Measurements from ENCODE around the gene SLF1.
A peak's percentile ranks its signal among the peaks of the same experiment; 100 is the strongest.

Gene SLF1

DNA sequence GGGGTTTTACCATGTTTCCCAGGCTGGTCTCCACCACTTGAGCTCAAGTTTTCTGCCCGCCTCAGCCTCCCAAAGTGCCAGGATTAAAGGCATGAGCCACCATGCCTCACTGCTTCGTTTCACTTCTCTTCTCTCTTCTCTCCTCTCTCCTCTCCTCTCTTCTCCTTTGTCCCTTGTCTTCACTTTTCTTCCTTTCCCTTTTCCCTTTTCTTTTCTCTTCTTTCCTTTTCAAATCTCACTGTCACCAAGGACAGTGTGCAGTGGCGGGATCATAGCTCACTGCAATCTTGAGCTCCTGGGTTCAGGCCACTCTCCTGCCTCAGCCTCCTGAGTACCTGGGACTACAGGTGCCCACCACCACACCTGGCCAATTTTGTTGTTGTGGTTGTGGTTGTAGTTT lies 49.5 kb downstream of the SLF1 start:
- Histone ChIP-seq H3K4me1 (ENCODE audit: control insufficient read depth, insufficient read depth, low read length) (peaks cover 10% of the 10 kb centered on the region), H3K36me3 (ENCODE audit: control insufficient read depth, insufficient read depth, low read length, severe bottlenecking) (peaks cover 5% of the 10 kb centered on the region), H3K27me3 (replicated peaks; ENCODE audit: control insufficient read depth, insufficient read depth, low read length) (no peaks in the 10 kb centered on the region), H3K9ac (ENCODE audit: low read length) (no peak overlapping the region), H3K4me3 (ENCODE audit: low read length) (no peak overlapping the region), H3K9me3 (ENCODE audit: control insufficient read depth, low read length) (no peaks in the 10 kb centered on the region)
- DNase-seq (ENCODE audit: low read depth): no peak

DNA sequence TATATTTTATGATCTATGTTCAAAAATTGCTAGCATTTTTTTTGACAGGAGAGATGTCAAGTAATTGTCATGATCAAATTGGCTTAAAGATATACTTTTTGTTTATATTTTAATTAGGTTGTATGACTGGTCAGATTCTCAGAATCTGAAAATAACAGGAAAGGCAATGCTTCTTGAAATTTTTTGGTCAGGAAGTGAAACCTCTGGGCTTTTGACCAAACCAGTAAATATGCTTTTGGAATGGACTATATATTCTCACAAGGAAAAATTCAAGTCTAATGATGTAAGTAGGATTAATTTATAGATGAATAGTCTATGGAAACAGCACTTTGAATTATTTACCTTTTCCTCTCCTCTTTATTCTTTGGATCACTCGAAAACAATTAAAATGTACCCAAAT lies 52.3 kb downstream of the SLF1 start:
- Histone ChIP-seq H3K27me3 (replicated peaks; ENCODE audit: control insufficient read depth, insufficient read depth, low read length) (no peaks in the 10 kb centered on the region), H3K9ac (ENCODE audit: low read length) (no peak overlapping the region), H3K4me3 (ENCODE audit: low read length) (no peak overlapping the region), H3K9me3 (ENCODE audit: control insufficient read depth, low read length) (no peaks in the 10 kb centered on the region), H3K36me3 (ENCODE audit: control insufficient read depth, insufficient read depth, low read length, severe bottlenecking) (no peaks in the 10 kb centered on the region), H3K4me1 (ENCODE audit: control insufficient read depth, insufficient read depth, low read length) (peaks cover 10% of the 10 kb centered on the region)
- DNase-seq (ENCODE audit: low read depth): peak; percentile 22

DNA sequence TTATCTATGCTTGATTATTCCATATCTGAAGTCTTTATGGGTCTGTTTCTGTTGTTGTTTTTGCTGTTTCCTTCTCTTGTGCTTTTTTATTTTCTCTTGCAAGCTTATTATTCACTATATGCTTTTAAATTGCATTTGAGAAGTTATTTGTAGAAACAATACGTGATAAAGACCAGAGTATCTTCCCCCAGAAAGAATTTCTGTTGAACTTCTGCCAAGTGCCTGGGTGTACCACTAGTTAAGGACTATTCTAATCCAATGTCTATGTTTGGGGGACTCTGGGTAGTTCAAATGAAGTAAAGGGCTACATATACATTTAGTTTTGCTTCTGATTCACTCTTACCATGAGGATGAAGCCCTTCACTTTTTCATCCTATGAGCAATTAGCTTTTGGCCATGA lies 54.3 kb downstream of the SLF1 start:
- H3K27me3 ChIP-seq (replicated peaks; ENCODE audit: control insufficient read depth, insufficient read depth, low read length): no peaks in the 10 kb centered on the region
- no peaks in the 10 kb centered on the region for H3K9me3 ChIP-seq (ENCODE audit: control insufficient read depth, low read length)
- H3K9ac ChIP-seq (ENCODE audit: low read length): no peak overlapping the region
- peaks cover 6% of the 10 kb centered on the region for H3K36me3 ChIP-seq (ENCODE audit: control insufficient read depth, insufficient read depth, low read length, severe bottlenecking)
- peak; percentile 12 for DNase-seq (ENCODE audit: low read depth)
- peaks cover 10% of the 10 kb centered on the region for H3K4me1 ChIP-seq (ENCODE audit: control insufficient read depth, insufficient read depth, low read length)
- H3K4me3 ChIP-seq (ENCODE audit: low read length): no peak overlapping the region

DNA sequence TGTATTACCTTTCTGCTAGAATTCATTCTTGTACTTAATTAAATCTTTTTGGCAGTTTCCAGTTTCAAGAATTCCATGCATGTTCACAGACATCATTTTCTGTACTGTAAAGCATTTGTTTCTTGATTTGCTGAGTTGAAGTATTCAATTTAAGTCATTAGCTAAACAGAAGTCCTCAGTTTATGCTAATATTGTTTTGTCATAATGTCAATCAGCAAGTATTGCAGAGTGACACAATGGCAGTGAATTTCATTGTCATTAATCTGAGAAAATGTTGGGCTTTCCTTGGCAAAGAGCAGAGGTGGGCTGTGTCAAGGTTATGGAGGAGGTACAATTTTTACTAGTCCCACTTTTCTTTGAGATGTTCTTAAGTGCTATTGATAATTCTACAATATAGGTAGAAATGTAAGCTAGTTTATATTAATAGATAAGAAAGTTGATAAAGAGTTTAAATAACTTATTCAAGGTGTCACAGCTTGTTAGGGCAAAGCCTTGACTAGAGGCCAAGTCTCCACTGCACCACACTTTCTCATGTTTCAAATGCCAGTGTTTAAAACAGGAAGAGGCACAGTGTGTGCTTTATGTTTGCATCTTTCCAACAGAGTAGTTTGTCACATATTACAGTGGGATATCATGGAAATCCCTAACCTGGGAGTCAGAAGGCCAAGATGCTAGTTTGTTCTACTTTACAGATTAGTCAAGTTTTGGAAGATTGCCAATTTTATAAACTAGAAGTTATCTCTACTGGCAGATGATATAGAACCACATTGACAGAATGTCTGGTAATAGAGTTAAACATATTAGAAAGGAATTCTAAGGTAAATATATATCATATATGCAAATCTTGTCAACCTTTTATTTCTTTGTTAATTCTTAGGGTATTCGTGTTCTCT lies 56.3 kb downstream of the SLF1 start:
- DNase-seq (ENCODE audit: low read depth): peak; percentile 23
- no peaks in the 10 kb centered on the region for H3K27me3 ChIP-seq (replicated peaks; ENCODE audit: control insufficient read depth, insufficient read depth, low read length)
- H3K4me1 ChIP-seq (ENCODE audit: control insufficient read depth, insufficient read depth, low read length): peaks cover 10% of the 10 kb centered on the region

DNA sequence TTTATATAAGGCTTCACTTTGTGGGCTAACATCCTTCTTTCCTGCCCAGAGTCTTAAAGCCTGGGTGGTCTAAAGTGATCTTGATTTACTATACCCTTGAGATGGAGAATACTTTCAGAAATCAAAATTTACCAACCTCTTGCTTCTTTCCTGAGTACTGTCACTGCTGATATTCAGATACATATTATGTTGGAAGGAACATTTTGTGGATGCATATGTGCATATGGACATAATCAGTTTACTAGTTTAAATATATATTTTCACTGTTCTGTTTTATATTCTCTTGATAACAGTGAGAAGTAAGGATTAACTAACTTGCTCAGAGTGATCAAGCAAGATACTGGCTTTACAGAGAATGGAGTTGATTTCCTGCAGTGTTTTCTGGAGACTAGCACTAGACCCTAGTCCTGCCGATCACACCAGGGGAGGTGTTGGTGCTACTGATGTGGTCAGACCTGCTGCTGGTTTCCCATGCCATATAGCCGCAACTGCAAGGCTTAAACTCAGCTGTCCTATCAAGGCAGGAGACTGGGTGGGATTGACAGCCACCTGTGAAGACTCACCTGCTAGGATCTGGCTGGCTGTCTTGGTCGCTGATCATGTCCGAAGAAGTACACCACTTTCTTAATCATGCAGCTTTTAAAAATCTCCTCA lies 57.6 kb downstream of the SLF1 start:
- Histone ChIP-seq H3K27me3 (replicated peaks; ENCODE audit: control insufficient read depth, insufficient read depth, low read length) (no peaks in the 10 kb centered on the region), H3K9me3 (ENCODE audit: control insufficient read depth, low read length) (no peaks in the 10 kb centered on the region), H3K4me1 (ENCODE audit: control insufficient read depth, insufficient read depth, low read length) (peaks cover 10% of the 10 kb centered on the region), H3K4me3 (ENCODE audit: low read length) (no peak overlapping the region), H3K9ac (ENCODE audit: low read length) (no peak overlapping the region), H3K36me3 (ENCODE audit: control insufficient read depth, insufficient read depth, low read length, severe bottlenecking) (peaks cover 6% of the 10 kb centered on the region)
- no peak for DNase-seq (ENCODE audit: low read depth)

More for the DNA sequence above, 56.3 kb downstream of the SLF1 start:
- H3K9me3 ChIP-seq (ENCODE audit: control insufficient read depth, low read length): no peaks in the 10 kb centered on the region
- H3K9ac ChIP-seq (ENCODE audit: low read length): no peak overlapping the region
- H3K4me3 ChIP-seq (ENCODE audit: low read length): no peak overlapping the region
- peaks cover 6% of the 10 kb centered on the region for H3K36me3 ChIP-seq (ENCODE audit: control insufficient read depth, insufficient read depth, low read length, severe bottlenecking)

DNA sequence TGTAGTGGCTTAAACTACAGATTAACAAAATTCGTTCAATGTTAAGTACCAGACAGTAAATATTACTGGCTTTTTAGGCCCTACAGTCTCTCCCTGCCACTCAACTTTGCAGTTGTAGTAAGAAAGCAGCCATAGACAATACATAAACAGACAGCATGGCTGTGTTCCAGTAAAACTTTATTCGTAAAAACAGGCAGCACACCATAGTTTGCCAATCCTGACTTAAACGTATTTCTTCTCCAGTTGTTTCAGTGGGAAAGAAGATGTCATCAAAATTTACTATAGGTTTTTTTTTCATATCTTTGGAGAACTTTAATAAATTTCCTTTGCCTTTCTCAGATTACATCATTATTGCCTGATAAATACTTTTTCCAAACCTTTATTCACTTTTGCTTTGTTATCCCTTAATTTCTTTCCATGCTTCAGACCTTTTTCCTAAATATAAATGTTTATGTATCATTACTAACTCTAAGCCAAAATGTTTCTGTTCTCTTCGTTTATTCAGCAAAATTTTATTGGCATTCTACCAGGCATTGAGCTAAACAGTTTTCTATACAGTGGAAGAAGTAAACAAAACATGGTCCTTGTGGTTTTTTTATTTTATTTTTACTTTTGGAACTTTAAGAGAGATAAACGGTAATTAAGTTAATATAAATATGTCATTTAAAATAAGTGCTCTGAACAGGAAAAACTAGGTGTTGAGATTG lies 64.5 kb downstream of the SLF1 start:
- Histone ChIP-seq H3K36me3 (ENCODE audit: control insufficient read depth, insufficient read depth, low read length, severe bottlenecking) (peaks cover 6% of the 10 kb centered on the region), H3K9me3 (ENCODE audit: control insufficient read depth, low read length) (no peaks in the 10 kb centered on the region), H3K9ac (ENCODE audit: low read length) (no peak overlapping the region), H3K27me3 (replicated peaks; ENCODE audit: control insufficient read depth, insufficient read depth, low read length) (no peaks in the 10 kb centered on the region), H3K4me3 (ENCODE audit: low read length) (no peak overlapping the region), H3K4me1 (ENCODE audit: control insufficient read depth, insufficient read depth, low read length) (no peaks in the 10 kb centered on the region)
- DNase-seq (ENCODE audit: low read depth): no peak

DNA sequence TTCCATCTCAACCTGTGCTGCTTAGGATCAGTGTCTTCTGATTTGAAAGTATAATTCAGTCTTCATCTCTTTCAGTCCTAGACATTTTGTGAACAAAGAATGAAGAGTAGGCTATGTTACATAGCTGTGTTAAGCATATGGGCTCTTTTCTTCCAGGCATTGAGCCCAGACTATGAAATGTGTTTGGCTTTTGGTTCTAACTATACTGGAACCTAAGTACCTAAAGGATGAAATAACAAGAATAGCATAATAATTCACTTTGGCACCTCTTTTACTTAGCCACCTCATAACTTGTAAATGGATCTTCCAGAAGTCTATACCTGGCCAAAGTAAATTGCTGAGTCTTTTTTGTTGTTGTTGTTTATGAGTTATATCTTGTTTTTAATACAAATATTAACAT lies 71.4 kb downstream of the SLF1 start:
- Histone ChIP-seq H3K9me3 (ENCODE audit: control insufficient read depth, low read length) (no peaks in the 10 kb centered on the region), H3K4me1 (ENCODE audit: control insufficient read depth, insufficient read depth, low read length) (peaks cover 27% of the 10 kb centered on the region), H3K36me3 (ENCODE audit: control insufficient read depth, insufficient read depth, low read length, severe bottlenecking) (peaks cover 6% of the 10 kb centered on the region), H3K9ac (ENCODE audit: low read length) (no peak overlapping the region), H3K27me3 (replicated peaks; ENCODE audit: control insufficient read depth, insufficient read depth, low read length) (no peaks in the 10 kb centered on the region), H3K4me3 (ENCODE audit: low read length) (no peak overlapping the region)
- DNase-seq (ENCODE audit: low read depth): no peak

DNA sequence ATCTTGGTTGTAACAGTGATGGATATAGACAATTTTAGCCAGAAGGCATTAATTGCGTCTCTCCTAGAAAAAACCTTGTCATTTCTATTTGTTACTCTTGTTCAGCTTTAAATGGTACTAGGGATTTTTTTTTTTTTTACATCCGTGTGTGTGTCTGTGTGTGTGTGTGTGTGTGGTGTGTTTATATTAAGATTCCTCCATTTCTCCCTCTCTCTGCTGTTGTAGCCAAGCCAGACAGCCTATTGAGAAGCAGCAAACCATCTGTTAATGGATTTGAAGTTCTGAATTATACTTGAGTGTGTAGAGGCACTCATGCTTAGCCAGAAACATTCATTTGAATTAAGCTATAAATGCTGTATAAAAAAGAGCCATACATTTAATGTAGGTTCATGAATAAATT lies 72.3 kb downstream of the SLF1 start:
- no peak for DNase-seq (ENCODE audit: low read depth)
- Histone ChIP-seq H3K9ac (ENCODE audit: low read length) (no peak overlapping the region), H3K36me3 (ENCODE audit: control insufficient read depth, insufficient read depth, low read length, severe bottlenecking) (peaks cover 6% of the 10 kb centered on the region), H3K9me3 (ENCODE audit: control insufficient read depth, low read length) (no peaks in the 10 kb centered on the region), H3K4me3 (ENCODE audit: low read length) (no peak overlapping the region), H3K4me1 (ENCODE audit: control insufficient read depth, insufficient read depth, low read length) (peaks cover 32% of the 10 kb centered on the region), H3K27me3 (replicated peaks; ENCODE audit: control insufficient read depth, insufficient read depth, low read length) (no peaks in the 10 kb centered on the region)

DNA sequence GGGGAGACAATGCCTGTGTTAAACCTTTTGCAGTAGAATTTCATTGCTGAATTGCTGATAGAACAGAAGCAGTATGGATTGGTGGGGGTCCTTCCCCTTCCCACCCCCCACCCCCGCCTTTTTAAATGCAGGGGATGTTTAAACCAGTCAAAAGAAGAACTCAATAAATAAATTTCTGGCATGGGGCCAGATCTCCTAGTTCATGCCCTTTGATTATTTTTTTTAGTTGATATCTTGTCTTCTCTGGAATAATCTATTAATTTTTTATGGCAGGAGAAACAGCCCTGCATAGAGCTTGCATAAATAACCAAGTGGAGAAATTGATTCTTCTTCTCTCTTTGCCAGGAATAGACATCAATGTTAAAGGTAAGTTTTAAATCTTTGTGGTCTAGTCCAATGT lies 72.8 kb downstream of the SLF1 start:
- no peak overlapping the region for H3K4me3 ChIP-seq (ENCODE audit: low read length)
- H3K4me1 ChIP-seq (ENCODE audit: control insufficient read depth, insufficient read depth, low read length): peaks cover 32% of the 10 kb centered on the region
- no peaks in the 10 kb centered on the region for H3K9me3 ChIP-seq (ENCODE audit: control insufficient read depth, low read length)
- no peak for DNase-seq (ENCODE audit: low read depth)
- no peaks in the 10 kb centered on the region for H3K27me3 ChIP-seq (replicated peaks; ENCODE audit: control insufficient read depth, insufficient read depth, low read length)
- H3K36me3 ChIP-seq (ENCODE audit: control insufficient read depth, insufficient read depth, low read length, severe bottlenecking): peaks cover 6% of the 10 kb centered on the region
- no peak overlapping the region for H3K9ac ChIP-seq (ENCODE audit: low read length)

DNA sequence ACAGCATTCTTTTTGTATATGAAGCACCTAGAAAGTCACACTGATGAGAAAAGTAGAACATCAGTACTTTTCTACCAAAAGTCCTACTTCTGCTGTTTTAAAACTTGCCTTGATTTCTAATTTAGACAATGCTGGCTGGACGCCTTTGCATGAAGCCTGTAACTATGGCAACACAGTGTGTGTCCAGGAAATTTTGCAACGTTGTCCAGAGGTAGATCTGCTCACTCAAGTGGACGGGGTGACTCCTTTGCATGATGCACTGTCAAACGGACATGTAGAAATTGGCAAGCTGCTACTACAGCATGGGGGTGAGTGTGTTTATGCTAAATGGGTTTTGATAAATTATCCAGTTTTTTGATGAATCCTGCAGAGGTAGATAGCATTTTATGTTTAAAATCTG lies 73.5 kb downstream of the SLF1 start:
- Histone ChIP-seq H3K27me3 (replicated peaks; ENCODE audit: control insufficient read depth, insufficient read depth, low read length) (no peaks in the 10 kb centered on the region), H3K9ac (ENCODE audit: low read length) (no peak overlapping the region), H3K36me3 (ENCODE audit: control insufficient read depth, insufficient read depth, low read length, severe bottlenecking) (peaks cover 6% of the 10 kb centered on the region), H3K4me3 (ENCODE audit: low read length) (no peak overlapping the region), H3K4me1 (ENCODE audit: control insufficient read depth, insufficient read depth, low read length) (peaks cover 32% of the 10 kb centered on the region), H3K9me3 (ENCODE audit: control insufficient read depth, low read length) (no peaks in the 10 kb centered on the region)
- DNase-seq (ENCODE audit: low read depth): peak; percentile 47

DNA sequence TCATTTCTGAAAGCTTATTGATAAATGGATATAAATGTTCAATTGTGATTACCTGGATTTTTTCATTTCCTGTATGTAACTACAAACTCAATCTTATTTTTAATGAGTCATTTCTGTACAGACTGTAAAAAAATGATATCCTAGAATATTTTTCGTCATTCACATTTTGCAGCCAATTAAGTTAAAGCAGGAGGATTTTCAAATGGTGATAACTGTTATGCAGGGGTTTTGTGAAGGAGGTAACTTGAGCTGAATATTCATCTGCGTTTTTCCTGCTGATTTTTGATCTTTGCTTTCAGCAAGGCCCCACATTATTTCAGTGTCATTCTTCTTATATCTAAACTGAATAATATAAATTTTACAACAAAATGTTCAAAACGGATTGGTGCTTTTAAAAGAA lies 74.1 kb downstream of the SLF1 start:
- Histone ChIP-seq H3K27me3 (replicated peaks; ENCODE audit: control insufficient read depth, insufficient read depth, low read length) (no peaks in the 10 kb centered on the region), H3K9ac (ENCODE audit: low read length) (no peak overlapping the region), H3K36me3 (ENCODE audit: control insufficient read depth, insufficient read depth, low read length, severe bottlenecking) (peaks cover under 1% of the 10 kb centered on the region), H3K4me1 (ENCODE audit: control insufficient read depth, insufficient read depth, low read length) (peaks cover 32% of the 10 kb centered on the region), H3K4me3 (ENCODE audit: low read length) (no peak overlapping the region), H3K9me3 (ENCODE audit: control insufficient read depth, low read length) (no peaks in the 10 kb centered on the region)
- DNase-seq (ENCODE audit: low read depth): no peak

Measured in adipocyte (in vitro differentiated cells).